Activated CD4-positive, alpha-beta T cell treated with anti-CD3 and anti-CD28 coated beads, Interleukin-2, amount 50 U/mL, for 16 hours (primary cell): ENCODE measurements around the gene SUPT5H.
A peak's percentile ranks its signal among the peaks of the same experiment; 100 is the strongest.

ENCODE experiments used
- DNase-seq: peaks from one replicate; pipeline ENCODE4 v3.0.0-alpha.2; 2020

SUPT5H gene

DNA sequence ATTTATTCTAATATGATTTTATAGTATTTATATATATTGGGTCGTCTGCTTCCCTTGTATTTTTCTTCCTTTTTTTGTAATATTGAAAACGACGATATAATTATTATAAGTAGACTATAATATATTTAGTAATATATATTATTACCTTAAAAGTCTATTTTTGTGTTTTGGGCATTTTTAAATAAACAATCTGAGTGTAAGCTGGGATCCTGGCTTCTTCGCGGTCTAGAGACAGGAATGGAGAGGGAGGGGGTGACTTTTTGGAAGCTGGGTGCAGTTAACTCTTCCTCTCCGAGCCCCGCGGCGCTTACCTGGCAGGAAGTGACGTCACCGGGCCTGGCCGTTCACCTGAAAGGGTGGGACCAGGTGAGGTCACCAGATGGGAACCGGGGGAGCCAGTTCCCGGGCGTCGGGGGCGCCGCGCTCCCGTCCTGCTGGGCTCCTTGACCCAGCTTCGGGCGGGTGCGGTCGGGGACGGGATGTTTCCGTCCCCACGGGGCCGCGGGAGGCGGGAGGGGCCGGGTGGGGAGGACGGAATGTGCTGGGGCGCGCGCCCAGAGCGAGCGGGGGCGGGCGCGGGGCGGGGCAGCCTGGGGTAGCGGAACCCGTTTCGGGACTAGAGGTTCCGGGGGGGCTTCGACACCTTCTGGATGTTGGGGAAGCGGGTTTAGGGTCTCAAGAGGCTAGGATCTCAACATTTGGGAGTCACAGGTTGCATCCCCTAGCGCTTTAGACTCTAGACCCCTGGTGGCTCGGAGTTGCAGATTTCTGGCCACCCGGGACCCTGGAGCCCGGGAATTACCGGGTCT lies 36.0 kb upstream of the SUPT5H start:
- peak; percentile 82 for DNase-seq

DNA sequence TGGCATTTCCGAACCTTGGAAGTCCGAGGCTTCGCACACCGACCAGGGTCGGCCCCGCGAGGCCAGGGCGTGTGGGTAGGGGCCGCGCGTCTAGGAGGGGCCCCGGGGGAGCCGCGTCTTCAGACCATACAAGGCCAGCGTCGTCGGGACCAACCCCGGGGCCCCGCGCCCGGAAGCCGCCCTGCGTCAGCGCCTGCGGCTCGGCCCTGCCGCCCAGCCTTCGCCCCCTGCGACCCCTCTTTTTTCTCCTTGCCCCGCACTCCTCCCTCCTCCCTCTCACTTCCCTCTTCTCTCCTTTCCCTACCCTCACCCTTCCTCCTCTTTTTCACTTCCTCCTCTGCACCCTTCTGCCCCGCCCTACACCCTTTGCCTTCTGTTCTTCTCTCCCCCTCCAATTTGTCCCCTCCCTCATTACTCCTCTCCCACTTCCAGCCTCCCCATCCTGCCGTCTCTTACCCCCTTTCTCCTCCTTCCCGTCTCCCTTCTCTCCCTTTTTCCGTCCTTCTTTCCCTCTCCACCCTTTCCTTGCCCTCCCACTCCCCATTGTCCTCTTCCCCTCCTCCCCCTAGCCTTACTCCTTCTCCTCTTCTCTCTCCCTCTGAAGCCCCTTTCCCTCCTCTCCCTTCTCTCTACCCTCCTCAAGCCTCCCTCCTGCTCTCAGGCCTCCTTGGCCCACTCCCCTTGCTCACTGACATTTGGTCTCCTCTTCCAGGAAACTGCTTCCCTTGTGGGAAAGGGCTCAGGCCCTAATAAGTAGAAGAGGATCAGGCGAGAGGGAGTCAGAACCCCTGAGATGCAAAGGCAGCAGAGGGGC lies 35.2 kb upstream of the SUPT5H start:
- DNase-seq: peak; percentile 59

DNA sequence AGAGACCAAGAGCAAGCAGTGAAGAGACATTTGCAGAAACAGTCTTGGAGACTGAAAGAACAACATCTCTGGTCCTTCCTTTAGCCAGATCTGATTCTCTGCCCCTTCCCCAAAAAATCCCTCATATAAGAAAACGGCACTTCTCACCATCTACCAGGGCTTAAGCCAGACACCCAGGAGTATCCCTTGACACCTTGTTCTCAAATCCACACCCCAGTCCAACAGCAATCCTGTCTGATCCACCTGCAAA lies 34.6 kb upstream of the SUPT5H start:
- no peak for DNase-seq

DNA sequence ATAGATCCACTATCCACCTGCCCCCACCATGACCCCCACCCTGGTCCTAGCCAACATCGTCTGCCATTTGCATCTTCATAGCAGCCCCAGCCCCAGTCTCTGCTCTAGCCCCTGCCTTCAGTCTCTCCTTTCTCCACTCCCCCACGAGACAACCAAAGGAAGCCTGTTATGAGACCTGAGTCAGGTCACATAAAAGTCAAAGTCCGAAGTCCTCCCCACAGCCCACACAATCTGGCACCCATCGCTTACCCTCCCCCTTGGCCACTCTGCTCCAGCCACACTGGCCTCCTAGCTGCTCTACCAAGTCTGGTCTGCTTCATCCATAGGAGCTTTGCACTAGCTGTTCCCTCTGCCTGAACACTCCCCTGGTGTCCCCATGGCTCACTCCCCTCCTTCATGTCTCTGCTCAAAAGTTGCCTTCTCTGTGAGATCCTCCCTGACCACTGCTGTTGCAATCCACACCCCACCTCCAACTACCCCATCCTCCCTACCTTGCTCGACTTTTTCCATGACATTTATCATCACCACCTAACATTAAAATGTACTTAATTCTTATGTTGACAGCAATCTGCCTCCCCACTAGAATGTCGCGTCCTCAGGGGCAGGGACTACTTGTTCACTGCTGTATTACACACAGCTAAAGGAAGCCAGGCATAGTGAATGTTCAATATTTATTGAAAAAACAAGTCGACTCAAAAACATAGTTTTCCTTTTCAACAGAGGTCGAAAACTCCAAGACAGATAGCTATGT lies 34.1 kb upstream of the SUPT5H start:
- DNase-seq: no peak

DNA sequence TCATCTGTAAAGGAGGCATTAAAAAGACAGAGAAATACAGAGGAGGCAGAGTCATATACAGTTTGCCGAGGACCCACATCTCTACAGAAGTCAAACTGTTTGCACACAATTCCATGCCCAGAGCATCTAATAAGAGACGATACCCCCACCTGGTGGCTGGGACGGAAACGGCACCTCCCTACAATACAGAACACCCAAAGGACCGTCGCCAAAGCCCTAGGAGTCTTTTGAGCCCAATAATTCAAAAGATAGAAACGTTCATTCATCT lies 33.6 kb upstream of the SUPT5H start:
- peak; percentile 94 for DNase-seq

DNA sequence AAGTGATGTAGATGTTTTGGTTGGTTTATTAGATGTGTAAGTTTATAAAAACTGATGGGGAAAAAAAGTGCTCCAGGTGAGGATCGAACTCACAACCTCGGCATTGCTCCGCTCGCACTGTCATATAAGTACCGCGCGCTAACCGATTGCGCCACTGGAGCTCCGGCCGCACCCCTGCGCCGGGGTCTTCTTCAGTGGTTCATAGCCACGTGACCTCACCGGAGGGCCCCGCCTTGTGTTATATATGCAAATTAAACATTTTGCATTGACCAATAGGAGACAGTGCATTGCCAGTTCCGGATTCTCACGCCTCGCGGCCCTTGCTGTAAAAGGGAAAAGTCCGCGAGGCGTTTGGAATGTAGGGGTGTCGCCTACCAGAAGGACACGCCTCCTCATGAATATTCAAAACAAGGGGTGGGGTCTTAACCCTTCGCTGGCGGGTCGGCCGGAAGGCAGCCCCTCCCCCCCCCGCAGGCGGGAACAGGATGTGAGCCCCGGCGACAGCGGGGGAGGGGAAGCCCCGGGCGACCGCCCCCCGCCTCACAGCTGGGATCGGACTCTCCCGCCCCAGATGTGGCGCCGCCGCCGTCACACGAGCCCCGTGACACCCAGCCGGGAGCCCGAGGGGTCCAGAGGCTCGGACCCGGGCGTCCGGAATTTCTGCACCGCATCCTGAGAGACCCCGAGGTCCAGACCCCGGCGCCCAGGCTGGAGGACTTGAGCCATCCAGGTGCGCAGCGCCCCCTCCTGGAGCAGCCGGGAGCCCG lies 33.1 kb upstream of the SUPT5H start, which contains the start of gene PLEKHG2:
PLEKHG2 (plus strand) TSS at position 570 of the 767 bp plus-strand sequence. CDS start 1,418 bp downstream, outside the sequence.
- DNase-seq: peak; percentile 98

DNA sequence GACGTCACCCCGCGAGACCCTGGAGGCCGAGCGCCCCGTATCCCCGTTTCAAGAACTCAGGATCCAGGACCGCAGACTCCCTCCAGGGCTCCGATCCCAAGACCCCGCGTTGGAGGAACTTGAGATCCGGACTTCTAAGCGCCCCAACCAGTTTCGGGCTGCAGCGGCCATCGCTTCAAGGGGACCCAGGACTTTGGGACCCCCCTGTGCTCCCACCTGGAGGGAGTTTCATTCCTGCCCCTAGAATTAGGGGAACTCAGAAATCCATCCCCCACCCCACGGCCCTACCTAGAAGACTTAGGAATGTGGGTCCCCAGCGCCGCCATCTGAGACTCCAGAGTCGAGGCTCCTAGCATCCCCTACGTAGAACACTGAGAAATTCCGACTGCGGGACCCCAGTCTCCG lies 32.5 kb upstream of the SUPT5H start:
- DNase-seq: no peak

DNA sequence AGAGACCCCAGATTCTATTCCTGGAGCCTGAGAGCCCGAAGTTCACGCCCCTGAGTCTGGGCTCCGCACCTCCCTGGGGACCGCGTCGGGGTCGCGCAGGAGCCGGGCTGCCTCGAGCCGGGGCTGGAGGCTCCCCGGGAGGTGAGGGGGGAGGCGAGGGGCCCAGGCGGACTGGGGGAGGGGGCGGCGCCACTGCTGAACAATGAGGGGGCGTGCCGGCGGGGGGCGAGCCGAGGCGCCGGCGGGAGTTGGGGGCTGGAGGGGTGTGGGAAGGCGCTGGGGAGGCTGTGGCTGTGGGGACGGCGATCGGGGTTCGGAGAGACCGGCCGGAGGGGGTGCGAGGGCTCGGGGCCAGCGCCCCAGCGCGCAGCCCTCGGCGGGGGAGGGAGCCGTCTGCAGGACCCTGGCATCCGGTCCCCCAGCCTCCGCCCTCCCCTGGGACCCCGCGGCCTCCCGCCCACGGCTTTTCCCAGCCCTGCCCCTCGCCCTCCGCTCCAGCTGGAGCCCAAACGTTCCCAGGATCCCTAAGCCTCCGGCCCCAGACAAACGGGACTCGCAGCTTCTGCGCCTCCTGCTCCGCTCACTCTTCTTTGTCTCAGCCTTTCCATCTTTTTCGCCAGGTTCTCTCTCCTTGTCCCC lies 32.0 kb upstream of the SUPT5H start:
- DNase-seq: no peak

DNA sequence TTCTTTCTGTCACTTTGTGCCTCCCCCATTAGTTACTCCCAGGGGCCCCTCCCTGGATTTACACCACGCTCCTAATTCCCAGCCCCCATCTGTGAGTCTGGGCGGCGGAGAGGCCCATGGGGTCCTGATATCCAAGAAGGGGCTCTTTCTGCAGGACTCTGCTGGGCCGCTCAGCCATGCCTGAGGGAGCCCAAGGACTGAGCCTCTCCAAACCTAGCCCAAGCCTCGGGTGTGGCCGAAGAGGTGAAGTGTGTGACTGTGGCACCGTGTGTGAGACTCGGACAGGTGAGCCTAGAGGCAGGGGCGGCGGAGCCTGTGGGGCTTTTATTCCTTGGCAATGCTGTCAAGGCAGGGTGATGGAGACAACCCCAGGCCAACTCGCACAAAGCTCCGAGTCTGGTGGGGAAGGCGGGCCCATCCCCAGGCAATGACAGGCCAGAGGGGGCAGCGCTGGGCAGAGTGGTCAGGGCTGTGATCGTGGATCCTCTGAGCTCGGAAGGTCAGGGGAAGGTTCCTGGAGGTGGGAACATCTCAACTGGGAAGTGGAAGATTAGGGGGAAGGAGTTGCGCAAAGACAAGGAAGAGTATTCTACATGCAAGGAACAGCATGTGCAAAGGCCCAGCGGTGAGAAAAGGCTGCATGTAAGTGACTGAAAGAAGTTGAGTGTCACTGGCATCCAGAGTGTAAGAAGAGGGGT lies 31.3 kb upstream of the SUPT5H start:
- DNase-seq: no peak

DNA sequence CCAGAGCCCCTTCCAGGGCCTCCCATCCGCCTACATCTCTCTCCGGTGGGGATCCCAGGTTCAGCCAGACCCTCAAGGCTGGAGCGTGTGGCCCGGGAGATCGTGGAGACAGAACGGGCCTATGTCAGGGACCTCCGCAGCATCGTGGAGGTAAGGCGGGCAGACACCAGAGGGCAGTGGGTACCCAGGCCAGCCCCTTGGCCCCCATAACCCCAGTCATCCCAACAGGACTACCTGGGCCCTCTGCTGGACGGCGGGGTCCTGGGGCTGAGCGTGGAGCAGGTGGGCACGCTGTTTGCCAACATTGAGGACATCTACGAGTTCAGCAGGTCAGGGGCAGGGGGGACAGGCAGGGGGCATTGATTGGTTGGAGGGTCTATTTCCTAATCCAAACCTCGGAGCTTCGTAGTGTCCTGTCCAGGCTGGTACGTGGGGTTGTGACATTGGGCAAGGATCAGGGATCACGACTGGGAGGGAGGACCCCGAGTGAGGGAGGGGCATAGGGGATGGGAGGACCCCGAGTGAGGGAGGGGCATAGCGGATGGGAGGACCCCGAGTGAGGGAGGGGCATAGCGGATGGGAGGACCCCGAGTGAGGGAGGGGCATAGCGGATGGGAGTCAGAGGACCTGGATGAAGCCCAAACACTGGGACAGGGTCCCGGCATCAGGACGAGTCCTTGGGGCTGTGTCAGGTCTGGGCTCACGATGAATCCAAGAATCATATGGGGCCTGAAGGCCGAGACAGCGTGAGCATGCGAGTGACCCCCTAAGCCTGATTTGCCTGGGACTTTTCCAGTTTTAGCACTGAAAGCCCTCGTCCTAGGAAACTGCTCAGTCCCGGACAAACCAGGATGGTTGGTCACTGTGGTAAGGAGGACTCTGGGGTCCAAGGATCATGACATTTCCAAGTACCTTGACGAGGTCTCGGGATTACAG lies 30.0 kb upstream of the SUPT5H start:
- no peak for DNase-seq

DNA sequence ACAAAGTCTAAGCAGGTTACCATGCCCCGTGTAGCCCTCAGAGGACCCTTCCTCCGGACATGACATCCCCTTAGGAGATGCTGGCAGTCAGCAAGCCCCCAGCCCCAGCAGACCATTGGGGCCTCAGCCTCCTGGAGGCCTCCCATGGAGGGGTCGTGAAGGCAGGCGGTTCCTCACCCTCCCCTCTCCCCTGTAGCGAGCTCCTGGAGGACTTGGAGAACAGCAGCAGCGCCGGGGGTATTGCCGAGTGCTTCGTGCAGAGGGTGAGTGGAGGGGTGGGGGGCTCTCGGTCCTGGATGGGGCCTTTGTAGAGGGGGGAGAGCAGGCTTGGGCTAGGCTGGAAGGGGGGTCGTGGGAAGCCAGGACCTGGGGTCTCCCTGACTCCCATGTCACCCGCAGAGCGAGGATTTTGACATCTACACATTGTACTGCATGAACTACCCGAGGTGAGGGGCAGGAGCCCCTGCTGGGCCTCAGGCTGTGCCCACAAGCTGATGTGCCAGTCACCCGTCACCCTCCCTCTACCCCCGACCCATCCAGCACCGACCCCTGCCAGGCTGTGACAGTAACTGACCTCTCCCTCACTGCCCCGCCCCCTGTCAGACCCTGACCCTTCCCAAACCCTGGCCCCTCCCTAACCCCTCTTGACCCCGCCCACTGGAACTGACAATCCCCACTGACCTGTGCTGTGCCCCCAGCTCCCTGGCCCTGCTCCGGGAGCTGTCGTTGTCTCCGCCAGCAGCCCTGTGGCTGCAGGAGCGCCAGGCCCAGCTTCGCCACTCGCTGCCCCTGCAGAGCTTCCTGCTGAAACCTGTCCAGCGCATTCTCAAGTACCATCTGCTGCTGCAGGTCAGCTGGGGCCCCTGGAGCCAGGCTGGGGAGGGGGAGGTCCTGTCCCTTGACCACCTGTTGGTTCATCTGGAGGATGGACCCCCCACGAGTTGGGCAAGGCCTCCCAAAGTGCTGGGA lies 28.9 kb upstream of the SUPT5H start:
- DNase-seq: no peak

DNA sequence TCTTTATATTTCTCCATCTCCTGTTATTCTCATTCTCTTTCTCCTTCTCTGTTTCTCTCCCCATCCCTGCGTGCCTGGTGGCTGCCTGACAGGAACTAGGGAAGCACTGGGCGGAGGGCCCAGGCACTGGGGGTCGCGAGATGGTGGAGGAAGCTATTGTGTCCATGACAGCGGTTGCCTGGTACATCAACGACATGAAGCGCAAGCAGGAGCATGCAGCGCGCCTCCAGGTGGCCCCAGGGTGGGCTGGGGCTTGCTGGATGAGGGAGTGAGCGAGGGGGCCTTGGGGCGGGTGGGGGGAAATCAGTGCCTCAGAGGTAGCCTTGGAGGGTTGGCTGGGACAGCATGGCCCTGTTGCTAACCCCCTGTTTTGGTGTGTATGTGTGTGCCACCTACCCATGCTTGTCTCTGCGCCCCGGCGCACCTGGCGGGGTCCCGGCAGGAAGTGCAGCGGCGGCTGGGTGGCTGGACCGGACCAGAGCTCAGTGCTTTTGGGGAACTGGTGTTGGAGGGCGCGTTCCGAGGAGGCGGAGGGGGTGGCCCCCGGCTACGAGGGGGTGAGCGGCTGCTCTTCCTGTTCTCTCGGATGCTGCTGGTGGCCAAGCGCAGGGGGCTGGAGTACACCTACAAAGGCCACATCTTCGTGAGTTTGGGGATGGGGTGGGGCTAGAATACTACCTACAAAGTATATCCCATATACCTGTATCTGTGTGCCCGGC lies 27.8 kb upstream of the SUPT5H start:
- DNase-seq: no peak

DNA sequence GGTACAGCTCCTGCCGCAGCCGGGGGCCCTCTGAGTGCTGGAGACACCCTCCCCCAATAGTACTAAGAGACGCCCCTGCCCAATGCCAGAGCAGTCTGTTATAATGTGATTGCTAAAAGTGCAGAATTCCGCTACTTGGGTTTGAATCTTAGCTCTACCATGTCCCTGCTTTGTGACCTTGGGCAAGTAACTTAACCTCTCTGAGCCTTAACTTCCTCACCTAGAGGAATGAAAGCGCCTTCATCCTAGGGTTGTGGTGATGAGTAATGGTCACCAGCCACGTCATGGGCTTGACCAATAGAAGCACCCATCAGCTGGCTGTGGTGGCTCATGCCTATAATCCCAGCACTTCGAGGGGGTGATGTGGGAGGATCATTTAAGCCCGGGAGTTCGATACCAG lies 26.4 kb upstream of the SUPT5H start:
- no peak for DNase-seq

DNA sequence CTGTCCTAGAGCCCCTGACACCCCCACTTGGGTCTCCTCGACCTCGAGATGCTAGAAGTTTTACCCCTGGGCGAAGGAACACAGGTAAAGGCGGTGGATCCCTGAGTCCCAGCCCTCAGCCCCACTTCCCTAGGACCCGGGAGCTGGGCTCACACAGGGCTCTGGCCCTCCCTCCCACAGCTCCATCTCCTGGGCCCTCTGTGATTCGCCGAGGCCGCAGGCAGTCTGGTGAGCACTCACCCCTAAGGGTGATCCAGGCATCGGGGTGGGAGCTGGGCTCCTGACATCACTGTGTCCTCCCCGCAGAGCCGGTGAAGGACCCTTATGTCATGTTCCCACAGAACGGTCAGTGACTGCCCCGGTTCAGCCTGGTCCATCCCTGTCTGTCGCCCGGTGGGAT lies 24.6 kb upstream of the SUPT5H start:
- no peak for DNase-seq

DNA sequence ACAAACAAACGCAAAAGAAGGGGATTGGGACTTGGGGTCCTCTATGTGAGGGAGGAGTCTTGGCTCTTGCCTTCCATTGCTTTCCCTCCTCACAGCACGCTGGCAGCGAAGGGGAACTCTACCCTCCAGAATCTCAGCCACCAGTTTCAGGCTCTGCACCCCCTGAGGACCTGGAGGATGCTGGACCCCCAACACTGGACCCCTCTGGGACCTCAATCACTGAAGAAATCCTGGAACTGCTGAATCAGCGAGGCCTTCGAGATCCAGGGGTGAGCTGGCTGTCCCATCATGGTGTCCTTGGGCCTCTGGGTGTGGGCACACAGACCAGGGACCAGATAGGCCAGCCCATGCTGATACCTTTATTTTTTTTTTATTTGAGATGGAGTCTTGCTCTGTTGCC lies 23.4 kb upstream of the SUPT5H start:
- DNase-seq: no peak

DNA sequence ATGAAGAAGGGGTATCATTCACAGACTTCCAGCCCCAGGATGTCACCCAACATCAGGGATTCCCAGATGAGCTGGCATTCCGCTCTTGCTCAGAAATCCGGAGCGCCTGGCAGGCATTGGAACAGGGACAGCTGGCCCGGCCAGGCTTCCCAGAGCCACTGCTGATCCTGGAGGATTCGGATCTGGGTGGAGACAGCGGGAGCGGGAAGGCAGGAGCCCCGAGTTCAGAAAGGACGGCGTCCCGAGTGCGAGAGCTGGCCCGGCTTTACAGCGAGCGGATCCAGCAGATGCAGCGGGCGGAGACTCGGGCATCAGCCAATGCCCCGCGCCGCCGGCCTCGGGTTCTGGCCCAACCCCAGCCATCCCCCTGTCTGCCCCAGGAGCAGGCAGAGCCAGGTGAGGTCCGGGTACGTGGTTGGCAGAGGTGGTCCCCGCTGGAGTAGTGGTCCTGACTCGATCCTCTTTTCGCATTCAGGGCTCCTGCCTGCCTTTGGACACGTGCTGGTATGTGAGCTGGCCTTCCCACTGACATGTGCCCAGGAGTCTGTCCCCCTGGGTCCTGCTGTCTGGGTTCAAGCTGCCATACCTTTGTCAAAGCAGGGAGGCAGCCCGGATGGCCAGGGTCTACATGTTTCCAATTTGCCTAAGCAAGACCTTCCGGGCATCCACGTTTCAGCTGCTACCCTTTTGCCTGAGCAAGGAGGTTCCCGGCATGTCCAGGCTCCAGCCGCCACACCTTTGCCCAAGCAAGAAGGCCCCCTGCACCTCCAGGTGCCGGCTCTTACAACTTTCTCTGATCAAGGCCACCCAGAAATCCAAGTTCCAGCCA lies 21.9 kb upstream of the SUPT5H start:
- no peak for DNase-seq

DNA sequence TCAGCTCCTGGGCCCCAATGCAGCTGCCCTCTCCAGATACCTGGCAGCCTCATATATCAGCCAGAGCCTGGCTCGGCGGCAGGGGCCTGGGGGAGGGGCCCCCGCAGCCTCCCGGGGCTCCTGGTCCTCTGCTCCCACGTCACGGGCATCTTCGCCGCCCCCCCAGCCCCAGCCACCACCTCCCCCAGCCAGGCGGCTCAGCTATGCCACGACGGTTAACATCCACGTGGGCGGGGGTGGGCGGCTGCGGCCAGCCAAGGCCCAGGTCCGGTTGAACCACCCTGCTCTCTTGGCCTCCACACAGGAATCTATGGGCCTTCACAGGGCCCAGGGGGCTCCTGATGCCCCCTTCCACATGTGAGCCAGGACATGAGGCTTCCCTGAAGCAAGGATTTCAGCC lies 20.4 kb upstream of the SUPT5H start:
- no peak for DNase-seq

DNA sequence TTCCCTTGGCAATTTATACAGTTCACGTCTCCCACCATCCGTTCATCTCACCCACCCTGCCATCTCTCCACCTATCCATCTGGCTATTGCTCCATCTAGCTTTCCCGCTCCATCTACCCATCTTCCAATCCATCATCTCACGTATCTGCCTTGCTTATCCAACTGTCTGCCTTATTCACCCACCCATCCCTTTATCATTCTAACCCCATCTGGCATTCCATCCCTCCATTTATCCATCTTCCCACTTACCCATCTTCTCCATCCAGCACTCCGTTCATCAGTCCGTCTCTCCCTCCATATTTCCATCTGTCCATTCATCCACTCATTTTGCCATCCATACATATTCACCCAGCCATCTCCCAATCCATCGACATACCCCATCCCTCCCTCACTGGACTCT lies 19.6 kb upstream of the SUPT5H start:
- DNase-seq: no peak
